Stimulated activated CD4-positive, alpha-beta T cell treated with anti-CD3 and anti-CD28 coated beads, Interleukin-15, amount 100 ng/mL, for 1 hour (primary cell): ENCODE results near the gene NID2.

Experiments
- DNase-seq, 2 donors: peaks; one replicate each; pipeline ENCODE4 v3.0.0-alpha.2; 2020; ENCODE audit warnings: low read depth in 1 of 2, low spot score in 1 of 2

NID2 gene

GRCh38 chr14:52026901-52027300, 42.0 kb downstream of the NID2 start:
- no peak for DNase-seq

- DNase-seq, result no peak
These were observed 42.7 kb downstream of the NID2 start for GRCh38 chr14:52026017-52026660.

DNA sequence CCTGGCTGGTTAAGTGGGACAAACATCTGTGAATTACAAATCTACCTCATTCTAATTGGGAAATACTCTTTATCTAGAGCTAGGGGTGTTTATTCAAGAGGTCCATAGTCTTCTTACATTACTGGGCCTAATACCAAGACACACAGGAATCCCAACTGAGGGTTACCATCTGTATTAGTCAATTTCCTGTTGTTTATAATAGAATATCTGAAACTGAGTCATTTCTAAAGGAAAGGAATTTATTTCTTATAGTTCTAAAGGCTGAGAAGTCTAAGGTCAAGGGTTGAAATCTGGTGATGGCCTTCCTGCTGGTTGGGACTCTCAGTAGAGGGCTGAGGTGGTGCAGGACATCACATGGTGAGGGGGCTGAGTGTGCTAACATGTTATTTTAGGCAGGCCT, 43.5 kb downstream of the NID2 start:
- DNase-seq, result no peak

DNA sequence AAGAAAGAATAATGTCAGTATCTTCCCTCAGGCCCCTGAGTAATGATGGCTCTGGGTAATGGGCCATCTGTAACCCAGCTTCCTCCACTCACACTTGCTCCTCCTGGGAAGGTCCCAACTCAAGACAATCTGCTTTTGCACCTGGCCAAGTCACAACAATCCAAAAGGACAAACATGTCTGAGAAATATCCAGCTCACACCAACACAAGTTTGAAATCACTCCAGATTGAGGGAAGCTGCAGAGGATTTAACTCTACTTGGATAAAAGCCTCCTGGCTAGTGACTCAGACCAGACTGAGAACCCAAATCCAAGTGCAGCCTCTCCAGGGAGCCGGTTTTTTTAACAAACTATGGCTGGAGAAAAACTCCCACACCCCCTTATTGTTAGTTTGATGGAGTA, 45.3 kb downstream of the NID2 start:
- no peak for DNase-seq

DNA sequence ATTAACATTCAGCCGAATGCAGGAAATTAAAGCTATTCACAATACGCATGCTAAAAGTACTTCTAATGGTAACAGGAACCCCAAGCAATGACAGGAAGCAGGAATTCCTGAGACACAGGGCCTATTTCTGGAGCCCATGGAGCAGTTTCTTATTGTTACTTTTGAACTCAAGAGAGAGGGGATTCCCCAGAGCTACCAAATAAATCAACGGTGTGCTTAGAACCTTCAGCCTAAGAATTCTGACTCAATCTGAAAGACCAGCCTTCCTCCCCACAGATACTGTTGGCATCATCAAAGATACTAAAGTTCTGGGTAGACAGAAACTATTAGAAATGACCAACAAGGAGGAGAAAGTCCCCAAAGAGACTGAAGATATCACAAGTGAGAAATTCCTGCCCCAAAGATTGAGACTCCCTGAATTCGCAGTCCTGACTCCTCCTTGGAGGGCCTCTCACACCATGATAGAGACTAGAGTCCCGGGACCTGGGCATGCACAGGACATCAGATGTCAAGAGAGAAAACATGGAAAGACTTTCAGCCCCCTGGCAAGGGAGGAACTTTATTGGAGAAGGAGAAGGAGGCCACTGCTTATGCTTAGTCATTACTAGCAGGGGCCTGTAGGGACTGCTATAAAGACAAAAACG, 46.8 kb downstream of the NID2 start:
- no peak for DNase-seq

DNA sequence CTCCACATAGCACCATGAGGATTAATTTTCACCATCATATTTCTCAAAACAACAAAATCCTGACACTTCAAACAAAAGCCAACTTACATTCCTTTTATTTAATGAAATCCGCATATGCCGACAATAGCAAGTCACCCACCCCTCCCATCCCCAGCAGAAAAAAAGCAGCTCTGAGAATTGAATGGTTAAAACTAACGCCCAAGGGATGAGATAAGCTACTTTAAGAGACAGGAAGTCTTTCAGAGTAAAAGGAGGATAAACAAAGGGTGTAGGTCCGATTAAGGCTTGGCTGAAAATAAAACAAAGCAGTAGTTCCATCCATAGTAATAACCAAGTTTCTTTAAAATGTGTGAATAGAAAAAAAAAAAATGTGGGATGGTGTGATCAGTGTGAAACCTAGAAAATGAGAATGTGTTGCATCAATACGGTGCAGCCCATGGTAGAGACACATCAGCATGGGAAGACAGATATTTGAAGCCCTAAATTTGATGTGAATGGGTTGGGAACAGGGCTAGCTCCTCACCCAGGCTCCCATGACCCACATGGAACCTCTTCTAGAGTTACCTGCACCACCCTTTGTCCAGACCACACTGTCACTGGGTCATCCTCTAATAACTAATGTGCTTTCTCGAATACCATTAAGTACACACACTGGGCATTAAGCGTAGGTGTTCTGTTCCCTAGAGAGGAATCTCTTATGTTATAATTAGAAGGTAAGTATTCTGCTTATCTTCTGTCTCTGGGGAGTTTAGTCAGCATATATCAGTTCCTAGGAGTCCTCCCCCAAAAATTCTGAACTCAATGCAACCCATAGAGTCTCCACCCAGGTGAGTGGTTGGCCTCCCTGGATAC, 47.8 kb downstream of the NID2 start:
- DNase-seq, result no peak

DNA sequence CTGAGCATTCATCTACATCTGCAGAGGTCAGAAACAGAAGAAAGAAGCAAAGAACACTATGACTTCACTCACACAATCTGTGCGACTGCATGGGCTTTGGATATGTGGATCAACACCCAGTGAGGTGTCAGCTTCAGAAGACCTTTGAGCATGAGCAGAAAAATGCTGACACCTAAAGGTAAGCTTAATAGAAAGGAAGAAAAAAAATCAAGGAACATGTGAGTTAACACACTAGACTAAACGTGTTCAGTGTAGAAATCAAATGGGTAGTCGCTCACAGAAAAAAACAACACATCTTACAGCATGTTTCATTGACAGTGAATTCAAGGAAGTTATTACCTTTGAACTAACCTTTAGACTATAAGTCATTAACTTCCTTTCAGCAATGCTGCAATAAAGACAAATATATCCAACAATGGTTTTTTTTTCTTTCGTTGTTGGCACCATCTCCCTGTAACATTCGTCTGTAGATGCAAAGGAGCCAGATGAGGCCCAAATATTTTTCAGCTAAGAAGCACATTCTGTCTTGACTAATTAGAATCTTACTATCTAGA, 48.6 kb downstream of the NID2 start:
- DNase-seq, result no peak

GRCh38 chr14:52018970-52019369, 49.9 kb downstream of the NID2 start:
- no peak for DNase-seq

DNA sequence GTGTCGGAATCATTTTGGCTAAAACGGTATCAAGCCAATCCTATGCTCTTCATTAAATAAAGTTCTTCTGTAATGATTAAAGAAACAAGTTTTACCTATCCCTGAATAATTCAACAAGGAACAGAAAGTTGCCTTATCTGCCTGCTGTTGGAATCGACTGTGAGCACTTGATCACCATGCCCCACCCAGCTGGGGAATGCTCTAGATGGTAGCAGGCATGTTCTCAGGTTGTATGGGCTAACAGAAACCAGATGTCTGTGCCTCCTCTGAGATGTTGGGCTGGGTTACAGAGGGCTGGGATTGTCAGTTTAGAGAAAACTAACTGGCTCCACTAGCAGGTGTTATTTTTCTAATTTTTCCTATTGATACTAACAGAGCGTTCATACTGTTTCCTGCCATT, 50.6 kb downstream of the NID2 start:
- DNase-seq, result no peak

- DNase-seq, result no peak
These were observed 53.3 kb downstream of the NID2 start for GRCh38 chr14:52015411-52016030.

GRCh38 chr14:52014601-52015267, 54.1 kb downstream of the NID2 start:
- no peak for DNase-seq

GRCh38 chr14:52013984-52014600, 54.8 kb downstream of the NID2 start:
- DNase-seq, result no peak

DNA sequence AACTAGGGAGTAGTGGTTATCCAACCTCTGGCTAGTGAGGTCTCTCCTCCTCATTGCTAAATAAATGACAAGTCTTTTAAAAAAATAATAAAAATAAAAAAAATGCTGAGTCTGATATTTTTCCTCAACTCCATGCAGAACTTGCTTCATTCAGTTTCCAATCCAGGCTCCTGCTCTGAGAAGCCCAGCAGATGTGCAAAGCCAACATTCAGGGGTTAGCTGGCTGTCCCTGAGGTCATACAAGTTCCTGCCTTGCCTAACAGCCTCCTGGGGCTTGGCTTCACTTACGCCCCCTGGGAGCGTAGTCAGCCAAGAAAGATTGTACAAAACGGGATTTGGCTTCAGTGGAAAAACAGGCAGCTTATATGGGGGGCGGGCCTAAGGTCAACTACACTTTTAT, 56.2 kb downstream of the NID2 start:
- no peak for DNase-seq

- no peak for DNase-seq
These were observed 57.3 kb downstream of the NID2 start for GRCh38 chr14:52011523-52011922.

- no peak for DNase-seq
These were observed 58.6 kb downstream of the NID2 start for GRCh38 chr14:52010173-52010693.

GRCh38 chr14:52008136-52008535, 60.7 kb downstream of the NID2 start:
- DNase-seq, result no peak

DNA sequence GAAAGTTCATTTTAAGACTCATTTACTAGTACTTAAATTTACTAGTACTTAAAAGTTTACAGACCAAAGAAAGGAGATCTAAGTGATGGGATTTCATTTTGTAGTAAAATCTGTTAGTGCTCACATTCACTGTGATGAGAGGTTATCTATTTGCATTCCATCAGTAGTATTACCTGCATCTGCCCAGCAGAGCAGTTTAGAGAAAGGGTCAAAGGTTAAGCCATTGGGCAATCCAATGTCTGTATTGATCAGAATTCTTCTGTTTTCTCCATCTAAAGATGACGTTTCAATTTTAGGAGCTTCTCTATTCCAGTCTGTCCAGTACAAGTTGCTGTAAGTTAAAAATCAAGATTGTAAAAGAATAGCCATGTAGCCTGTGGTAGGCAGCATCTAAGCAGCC, 61.2 kb downstream of the NID2 start:
- DNase-seq, result no peak

GRCh38 chr14:52007211-52007610, 61.6 kb downstream of the NID2 start:
- DNase-seq, result no peak

GRCh38 chr14:52006361-52006760, 62.5 kb downstream of the NID2 start:
- DNase-seq, result no peak

DNA sequence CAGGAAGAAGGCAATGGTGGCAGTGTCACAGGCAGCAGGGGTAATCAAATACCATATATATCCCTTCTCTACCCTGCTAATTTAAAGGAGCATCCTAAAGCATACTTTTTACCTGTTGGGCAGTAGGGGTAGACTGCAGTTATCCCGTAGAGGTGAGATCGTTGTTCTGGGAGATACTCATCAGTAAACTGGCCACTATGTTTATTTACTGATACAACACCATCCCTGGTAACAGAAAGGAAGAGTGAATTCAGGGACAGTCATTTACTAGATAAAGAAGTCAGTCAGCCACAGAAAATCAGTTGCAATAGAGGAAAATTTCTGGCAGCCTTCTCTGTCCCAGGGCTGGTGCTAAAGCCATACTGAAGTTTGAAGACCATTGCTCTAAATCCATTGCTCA, 63.2 kb downstream of the NID2 start:
- no peak for DNase-seq
